ENCODE data around the gene TCEAL7. TPM values are rescaled to one million over a fixed set of nuclear protein-coding genes. Genes with fewer than 3 reads are reported as not detected.

Gene TCEAL7
- total RNA-seq, 1 donor from 2014 or later, result 16.4 TPM

GRCh38 chrX:103360092-103360491 lies 30.1 kb downstream of the TCEAL7 start:
- no peak for TF ChIP-seq CTCF (conservative IDR thresholded peaks at IDR 0.05)
- no peak for DNase-seq (ENCODE audit: extremely low spot score, unreplicated experiment)
- H3K4me1 Mint-ChIP-seq (ENCODE audit: unreplicated experiment), result peaks cover 3% of the 10 kb centered on the region
- no peaks in the 10 kb centered on the region for H3K9me3 Mint-ChIP-seq
- no peaks in the 10 kb centered on the region for H3K27me3 Mint-ChIP-seq
- no peak overlapping the region for H3K4me3 Mint-ChIP-seq
- H3K27ac Mint-ChIP-seq, result no peak overlapping the region
- peaks cover 13% of the 10 kb centered on the region for H3K36me3 Mint-ChIP-seq

GRCh38 chrX:103360916-103361315 lies 30.9 kb downstream of the TCEAL7 start:
- Mint-ChIP-seq H3K4me3 (no peak overlapping the region), H3K27ac (no peak overlapping the region), H3K36me3 (peaks cover 13% of the 10 kb centered on the region), H3K4me1 (ENCODE audit: unreplicated experiment) (peaks cover 3% of the 10 kb centered on the region), H3K9me3 (no peaks in the 10 kb centered on the region), H3K27me3 (no peaks in the 10 kb centered on the region)
- TF ChIP-seq CTCF (conservative IDR thresholded peaks at IDR 0.05), result no peak
- DNase-seq (ENCODE audit: extremely low spot score, unreplicated experiment), result no peak

GRCh38 chrX:103361798-103362197 lies 31.8 kb downstream of the TCEAL7 start:
- no peak overlapping the region for H3K27ac Mint-ChIP-seq
- H3K36me3 Mint-ChIP-seq, result peaks cover 13% of the 10 kb centered on the region
- no peaks in the 10 kb centered on the region for H3K27me3 Mint-ChIP-seq
- TF ChIP-seq CTCF (conservative IDR thresholded peaks at IDR 0.05), result no peak
- H3K4me1 Mint-ChIP-seq (ENCODE audit: unreplicated experiment), result peaks cover 3% of the 10 kb centered on the region
- DNase-seq (ENCODE audit: extremely low spot score, unreplicated experiment), result no peak
- peaks cover 1% of the 10 kb centered on the region for H3K9me3 Mint-ChIP-seq
- H3K4me3 Mint-ChIP-seq, result no peak overlapping the region

GRCh38 chrX:103362474-103362873 lies 32.4 kb downstream of the TCEAL7 start:
- no peak for DNase-seq (ENCODE audit: extremely low spot score, unreplicated experiment)
- no peak overlapping the region for H3K27ac Mint-ChIP-seq

GRCh38 chrX:103363046-103363445 lies 33.0 kb downstream of the TCEAL7 start:
- Mint-ChIP-seq H3K9me3 (peaks cover 5% of the 10 kb centered on the region), H3K36me3 (peaks cover 6% of the 10 kb centered on the region), H3K4me3 (no peak overlapping the region), H3K27ac (no peak overlapping the region), H3K4me1 (ENCODE audit: unreplicated experiment) (peaks cover 3% of the 10 kb centered on the region), H3K27me3 (no peaks in the 10 kb centered on the region)
- TF ChIP-seq CTCF (conservative IDR thresholded peaks at IDR 0.05), result no peak
- no peak for DNase-seq (ENCODE audit: extremely low spot score, unreplicated experiment)

More at GRCh38 chrX:103362474-103362873, 32.4 kb downstream of the TCEAL7 start:
- H3K27me3 Mint-ChIP-seq, result no peaks in the 10 kb centered on the region
- no peak overlapping the region for H3K4me3 Mint-ChIP-seq
- peaks cover 3% of the 10 kb centered on the region for H3K4me1 Mint-ChIP-seq (ENCODE audit: unreplicated experiment)
- H3K9me3 Mint-ChIP-seq, result peaks cover 5% of the 10 kb centered on the region
- peaks cover 10% of the 10 kb centered on the region for H3K36me3 Mint-ChIP-seq
- TF ChIP-seq CTCF (conservative IDR thresholded peaks at IDR 0.05), result no peak

GRCh38 chrX:103367502-103367901 lies 37.5 kb downstream of the TCEAL7 start:
- TF ChIP-seq CTCF (conservative IDR thresholded peaks at IDR 0.05), result no peak
- H3K9me3 Mint-ChIP-seq, result peaks cover 5% of the 10 kb centered on the region
- no peak overlapping the region for H3K27ac Mint-ChIP-seq

More at GRCh38 chrX:103367502-103367901, 37.5 kb downstream of the TCEAL7 start:
- no peaks in the 10 kb centered on the region for H3K36me3 Mint-ChIP-seq
- DNase-seq (ENCODE audit: extremely low spot score, unreplicated experiment), result no peak
- H3K27me3 Mint-ChIP-seq, result no peaks in the 10 kb centered on the region
- H3K4me1 Mint-ChIP-seq (ENCODE audit: unreplicated experiment), result no peaks in the 10 kb centered on the region
- H3K4me3 Mint-ChIP-seq, result no peak overlapping the region

Data from type B pancreatic cell (in vitro differentiated cells).